NCI-H1092 treated with DMSO at 0.1 percent for 48 hours (cell line): ENCODE measurements around the gene CALHM2.

Experiments used
- DNase-seq: peaks from one replicate; lab custom pipeline; 2025; lab: John Stamatoyannopoulos, UW

The CALHM2 gene

DNA sequence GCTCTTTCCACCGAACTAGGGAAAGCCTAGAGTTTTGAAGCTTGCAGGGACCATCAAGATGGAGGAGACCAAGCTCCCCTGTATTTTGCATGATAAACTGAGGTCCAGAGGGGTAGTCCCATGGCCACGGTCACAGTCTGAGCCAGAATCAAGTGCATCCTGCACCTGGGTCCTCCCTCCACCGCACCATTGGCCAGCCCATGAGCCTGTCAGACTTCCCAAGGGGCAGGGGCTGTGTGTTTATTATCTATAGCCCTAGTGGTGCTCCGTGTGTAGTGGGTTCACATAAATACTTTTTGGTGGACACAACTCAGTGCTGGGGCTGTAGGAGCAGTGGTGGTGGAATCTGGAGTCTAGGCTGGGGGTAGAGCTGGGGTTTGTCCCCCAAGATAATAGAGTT is 23.3 kb upstream of the CALHM2 start:
- no peak for DNase-seq

DNA sequence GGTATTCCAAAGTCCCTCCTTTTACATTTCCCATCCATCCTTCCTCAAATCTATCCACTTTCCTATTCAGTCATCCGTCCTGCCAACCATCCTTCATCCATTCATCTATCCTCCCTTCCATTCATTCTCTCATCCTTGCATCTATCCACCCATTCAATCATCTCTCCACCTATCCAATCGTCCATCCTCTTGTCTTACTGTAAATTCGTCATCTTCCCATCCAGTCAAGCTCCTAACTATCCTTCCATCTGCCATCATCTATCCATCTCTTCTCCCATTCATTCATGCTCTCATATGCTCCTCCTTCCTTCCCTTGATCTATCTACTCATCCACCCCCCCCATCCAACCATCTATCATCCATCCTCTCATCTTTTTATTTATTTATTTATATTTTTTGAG is 21.9 kb upstream of the CALHM2 start:
- no peak for DNase-seq

DNA sequence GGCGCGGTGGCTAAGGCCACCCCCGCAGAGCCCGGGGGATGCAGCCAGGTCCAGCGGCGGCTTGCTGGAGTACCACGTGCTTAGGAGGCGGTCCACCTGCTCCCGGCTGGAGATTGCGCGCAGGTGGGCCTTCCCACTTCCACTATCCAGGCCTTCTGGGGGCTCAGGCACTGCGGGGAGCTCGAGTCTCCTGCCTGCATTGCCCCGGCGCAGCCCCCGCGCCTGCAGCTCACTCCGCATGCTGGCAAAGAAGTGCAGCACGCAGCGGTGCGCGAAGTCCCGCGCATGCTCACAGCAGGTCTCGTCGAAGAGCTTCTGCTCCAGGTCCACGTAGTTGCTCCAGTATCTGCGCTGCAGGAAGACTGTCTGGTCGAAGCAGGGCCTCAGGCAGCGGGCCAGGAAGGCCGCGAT is 21.1 kb upstream of the CALHM2 start:
- DNase-seq = no peak

DNA sequence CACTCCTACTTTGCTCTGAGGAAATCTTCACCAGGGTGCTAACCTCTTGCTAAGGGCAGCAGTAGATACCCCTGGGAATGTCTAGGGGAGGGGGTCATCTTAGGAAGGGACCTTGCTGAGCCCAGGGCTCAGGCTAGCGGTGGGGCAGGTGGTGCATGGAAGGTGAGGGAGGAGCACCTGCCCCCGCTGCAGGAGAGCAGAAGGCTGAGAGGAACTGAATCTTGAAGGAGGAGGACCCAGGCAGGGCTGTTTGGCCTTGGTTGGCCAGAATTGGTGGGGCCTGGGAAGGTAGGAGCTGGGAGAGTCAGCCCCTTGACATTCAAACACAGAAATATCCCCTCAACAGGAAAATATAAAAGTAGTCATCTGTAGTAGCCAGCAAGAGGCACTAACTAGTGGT is 19.8 kb upstream of the CALHM2 start:
- DNase-seq = no peak

DNA sequence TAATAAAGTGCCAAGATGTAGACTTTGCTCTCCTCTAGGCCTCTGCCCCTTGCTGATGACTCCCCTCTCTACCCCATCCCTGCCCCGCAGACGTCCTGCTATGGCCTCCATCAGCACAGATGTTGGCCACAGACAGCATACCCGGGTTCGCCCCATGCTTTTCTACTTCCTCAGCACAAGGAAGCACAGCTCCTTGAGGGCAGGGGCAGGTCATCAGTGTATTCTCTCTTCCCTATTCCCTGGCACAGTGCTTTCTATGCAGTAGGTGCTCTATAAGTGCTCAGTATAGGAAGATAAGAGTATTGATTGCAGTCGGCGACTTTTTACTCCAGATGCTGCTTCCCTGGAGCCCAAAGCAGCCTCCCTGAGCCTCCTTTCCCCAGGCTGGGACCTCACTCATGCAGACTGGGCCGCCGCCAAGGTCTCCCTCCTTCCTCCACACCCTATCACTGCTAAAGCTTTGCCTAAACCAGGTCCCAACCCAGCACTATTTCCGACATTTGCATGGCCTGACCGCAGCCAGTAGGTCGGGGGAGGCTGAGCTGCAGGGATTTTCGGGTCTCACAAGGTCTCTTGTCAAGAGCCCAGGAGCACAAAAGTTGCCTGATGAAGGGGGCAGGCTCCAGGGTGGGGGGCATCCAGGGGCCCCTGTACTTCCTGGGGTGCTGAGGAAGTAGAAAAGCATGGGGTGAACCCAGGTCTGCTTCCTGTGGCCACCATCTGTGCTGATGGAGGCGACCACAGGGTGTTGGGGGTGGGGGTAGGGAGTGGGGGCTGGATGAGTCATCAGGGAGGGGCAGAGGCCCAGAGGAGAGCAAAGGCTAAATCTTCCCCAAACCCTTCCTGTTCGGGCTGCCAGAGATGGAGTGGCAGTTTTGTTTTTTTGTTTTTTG is 18.8 kb upstream of the CALHM2 start:
- DNase-seq = no peak

GRCh38 chr10:103469201-103469600 is 17.0 kb upstream of the CALHM2 start:
- DNase-seq = no peak

DNA sequence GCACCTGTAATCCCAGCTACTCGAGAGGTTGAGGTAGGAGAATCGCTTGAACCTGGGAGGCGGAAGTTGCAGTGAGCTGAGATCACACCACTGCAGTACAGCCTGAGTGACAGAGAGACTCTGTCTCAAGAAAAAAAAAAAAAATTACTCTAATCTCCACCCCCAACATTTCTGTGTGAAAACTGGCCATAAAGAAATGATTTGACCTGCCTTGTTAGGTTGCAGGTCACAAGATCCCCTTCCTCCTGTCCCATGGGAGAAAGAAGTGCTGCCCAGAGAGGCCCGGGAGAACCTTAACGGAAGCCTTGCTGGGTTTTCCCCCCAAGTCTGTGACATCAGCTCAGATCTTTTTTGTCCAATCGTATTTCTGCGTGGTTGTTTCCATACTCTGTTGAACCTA is 15.2 kb upstream of the CALHM2 start:
- DNase-seq = no peak

DNA sequence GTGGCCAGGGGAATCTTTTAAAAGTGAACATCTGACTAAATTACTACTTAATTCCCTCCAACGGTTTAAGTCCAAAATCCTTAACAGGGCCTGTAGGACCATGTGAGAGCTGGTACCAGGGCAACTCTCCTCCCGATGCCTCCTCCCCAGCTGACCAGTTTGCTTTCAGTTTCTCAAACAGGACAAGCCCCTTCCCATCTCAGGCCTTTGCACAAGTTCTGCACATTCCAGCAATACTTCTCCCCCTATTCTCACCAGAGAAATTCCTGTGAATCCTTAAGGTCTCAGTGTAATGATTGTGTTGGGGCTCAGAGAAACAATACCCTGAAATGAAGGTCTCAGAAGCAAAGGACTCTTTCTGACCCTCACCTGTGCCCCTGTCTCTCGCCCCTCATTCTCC is 14.6 kb upstream of the CALHM2 start:
- DNase-seq = no peak

DNA sequence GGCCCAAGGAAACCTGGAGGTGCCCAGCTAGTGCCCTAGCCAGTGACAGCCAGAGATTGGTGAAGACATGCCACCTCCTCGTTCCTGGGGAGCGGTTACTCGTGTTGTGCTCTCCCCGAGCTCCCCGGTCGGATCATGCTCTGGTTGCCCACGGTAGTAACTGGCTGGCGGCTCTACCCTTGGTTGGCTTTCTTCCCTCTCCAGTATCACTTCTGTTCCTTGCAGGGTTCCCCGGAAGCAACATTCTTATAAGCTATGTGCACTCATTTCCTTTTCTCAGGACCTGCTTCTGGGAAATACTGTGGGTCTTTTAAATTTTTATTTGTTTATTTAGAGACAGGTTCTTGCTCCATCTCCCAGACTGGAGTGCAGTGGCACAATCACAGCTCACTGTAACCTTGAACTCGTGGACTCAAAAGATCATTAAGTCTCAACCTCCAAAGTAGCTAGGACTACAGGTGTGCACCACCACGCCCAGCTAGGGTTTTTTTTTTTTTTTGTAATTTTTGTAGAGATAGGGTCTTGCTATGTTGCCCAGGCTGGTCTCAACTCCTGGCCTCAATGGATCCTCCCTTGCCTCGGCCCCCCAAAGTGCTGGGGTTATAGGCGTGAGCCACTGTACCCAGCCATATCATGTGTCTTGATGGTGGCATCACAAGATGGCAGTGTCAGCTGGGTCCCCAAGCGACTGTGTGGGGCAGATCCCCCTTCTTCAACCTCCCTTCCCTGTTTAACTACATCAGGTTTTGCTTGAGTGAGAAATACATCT is 13.4 kb upstream of the CALHM2 start:
- no peak for DNase-seq

DNA sequence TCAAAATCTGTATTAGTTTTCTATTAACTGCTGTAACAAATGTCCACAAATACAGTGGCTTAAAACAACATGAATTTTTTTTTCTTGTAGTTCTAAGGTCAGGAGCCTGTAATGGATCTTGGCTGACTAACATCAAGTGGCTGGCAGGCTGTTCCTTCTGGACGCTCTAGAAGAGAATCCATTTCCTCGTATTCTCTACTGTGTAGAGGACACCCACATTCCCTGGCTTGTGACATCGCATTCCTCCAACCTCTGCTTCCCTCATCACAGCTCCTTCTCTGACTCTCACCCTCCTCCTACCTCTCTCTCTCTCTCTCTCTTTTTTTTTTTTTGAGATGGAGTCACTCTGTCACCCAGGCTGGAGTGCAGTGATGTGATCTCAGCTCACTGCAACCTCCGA is 11.3 kb upstream of the CALHM2 start:
- no peak for DNase-seq

DNA sequence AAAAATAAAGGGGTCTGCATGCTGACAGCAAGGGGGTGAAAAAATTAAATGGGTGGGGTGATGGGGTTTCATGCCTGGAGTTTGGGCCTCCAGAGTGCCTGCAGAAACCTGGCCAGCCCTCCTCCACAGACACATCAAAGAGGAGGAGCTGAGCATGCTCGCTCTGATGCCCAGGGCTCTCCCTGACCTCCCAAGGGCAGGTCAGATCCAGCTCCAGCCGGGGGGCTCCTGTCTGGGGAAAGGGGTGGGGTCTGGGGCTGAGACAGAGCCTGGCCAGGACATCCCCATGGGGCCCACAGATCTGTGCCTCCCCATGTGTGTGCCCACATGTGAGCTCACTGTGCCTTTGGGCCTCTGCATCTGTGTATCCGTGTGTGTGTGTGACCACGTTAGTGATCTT is 7.4 kb upstream of the CALHM2 start:
- DNase-seq = no peak

GRCh38 chr10:103458720-103459119 is 6.5 kb upstream of the CALHM2 start, which contains the start of gene CALHM1:
Gene CALHM1 (minus strand): TSS chr10:103458900. CDS start chr10:103458751, 149 bp downstream.
- DNase-seq = no peak

- DNase-seq = no peak
These were observed 5.9 kb upstream of the CALHM2 start for GRCh38 chr10:103457896-103458583.

DNA sequence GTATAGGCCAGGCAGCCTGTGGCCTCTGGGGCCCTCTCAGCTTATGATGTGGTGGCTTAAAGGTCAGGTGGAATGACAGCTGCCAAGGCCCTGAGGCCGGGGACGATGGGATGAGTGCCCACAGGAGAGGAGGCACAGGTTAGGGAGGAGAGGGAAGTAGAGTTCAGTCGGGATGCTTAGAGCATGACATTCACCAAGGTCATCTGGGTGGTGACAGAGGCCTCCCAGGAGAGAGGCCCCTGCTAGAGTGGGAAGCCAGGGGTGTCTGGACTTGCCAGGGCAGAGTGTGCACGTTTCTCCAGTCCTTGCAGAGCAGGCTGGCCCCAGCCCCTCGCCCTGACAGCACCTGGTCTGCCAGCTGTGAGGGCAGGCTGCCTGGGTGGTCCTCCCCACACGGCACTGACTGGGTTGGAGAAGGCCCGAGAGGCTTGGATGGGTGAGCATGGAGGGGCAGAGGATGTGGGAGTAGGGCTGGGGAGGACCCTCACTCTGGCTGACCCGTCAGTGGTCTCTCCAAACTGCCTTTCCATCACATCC is 5.1 kb upstream of the CALHM2 start:
- no peak for DNase-seq

- no peak for DNase-seq
These were observed 4.0 kb upstream of the CALHM2 start for GRCh38 chr10:103456074-103456660.

GRCh38 chr10:103455235-103455634 is 3.1 kb upstream of the CALHM2 start:
- no peak for DNase-seq

DNA sequence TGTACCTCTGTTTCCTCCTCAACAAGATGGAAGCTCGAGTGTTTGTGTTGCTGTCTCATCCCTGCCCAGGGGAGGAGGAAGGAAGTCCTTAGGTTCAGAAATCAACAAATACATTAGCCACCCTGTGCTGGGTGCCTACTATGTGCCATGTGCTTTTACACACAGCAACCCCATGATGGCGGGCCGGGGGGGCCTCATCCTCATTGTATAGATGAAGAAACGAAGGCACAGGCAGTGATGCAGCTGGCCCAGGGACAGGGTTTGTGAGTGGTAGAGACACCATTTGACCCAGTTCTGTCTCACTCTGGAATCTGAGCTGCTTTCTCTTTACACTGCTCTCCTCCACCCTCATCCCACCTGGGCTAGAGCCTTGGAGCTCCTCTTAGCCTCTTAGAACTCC is 1.9 kb upstream of the CALHM2 start:
- DNase-seq = no peak

DNA sequence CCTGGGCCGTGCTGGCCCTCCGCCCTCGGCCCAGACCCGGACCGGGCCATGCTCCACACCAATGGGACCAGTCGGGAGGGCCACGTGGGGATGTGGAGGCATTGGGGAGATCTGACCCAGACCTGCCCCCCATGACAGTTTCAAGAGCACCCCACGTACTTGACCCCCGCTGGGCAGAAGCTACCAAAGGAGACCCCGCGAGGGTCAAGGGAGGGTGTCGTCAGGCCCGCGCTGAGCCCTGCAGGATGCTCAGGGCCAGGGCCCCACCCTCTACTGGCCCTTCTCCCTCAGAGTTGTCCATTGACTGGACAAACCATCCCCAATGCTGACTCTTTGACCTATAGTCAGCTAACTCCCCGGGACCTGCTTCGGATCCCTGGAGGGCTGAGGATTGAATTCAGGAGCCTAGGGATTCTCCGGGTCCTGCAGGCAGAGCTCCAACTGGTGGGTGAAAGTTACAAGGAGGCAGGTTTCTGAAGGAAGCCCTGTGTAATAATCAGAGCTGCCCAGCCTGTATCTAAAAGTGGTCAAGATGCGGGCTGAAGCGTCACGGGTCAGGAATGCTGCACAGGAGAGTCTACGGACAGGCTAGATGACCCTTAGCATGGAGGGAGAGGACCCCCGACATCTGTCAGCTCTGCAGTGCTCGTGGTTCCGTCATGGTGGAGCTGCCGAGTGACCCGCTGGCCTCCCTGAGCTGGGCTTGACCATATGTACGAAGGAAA is 498 bp upstream of the CALHM2 start:
- DNase-seq = no peak

DNA sequence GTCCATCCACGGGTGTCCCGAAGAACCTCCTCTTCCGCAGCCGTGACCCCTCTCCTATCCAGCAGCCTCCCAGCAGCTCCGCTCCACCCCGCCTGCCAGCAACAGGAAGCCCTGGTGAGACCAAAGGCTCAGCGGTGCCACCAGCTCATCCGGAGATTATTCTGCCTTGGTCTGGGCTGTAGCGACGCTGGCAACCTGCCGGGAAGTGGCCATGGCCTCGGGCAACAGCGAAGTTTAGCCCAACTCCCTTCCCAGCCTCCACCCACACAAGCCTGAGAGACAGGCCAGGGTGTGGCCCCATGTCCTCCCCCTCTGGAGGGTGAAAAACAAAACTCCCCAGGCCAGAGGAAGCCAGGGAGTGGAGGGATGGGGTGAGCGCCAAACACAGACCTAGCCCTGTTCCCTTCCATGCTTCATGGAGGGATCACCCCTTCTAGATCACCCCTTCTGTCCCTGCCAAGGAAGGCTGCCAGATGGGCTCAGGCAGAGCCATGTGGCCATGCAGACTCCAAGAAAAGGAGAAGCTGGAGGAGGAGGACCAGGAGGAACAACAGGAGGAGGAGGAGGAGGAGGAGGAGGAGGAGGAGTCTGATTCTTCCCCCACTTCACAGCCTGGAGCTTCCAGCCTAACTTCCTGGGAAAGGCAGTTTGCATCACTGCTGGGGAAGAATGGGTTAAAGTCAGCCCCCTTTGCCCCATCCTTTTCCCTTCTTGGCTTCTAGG is 918 bp downstream of the CALHM2 start:
- no peak for DNase-seq

GRCh38 chr10:103450201-103450695 is 1.9 kb downstream of the CALHM2 start:
- no peak for DNase-seq
